Hepatocyte (in vitro differentiated cells): ENCODE results near the gene DBT. TPM values are rescaled to one million over a fixed set of nuclear protein-coding genes. Genes with fewer than 3 reads are reported as not detected.
"Not testable (repeated sequence)": the region's sequence is repeated elsewhere in the genome, so short reads cannot be mapped to it uniquely, and the experiment has no call there.

ENCODE experiments used
- DNase-seq: peaks from one replicate; pipeline ENCODE4 v3.0.0-alpha.2; 2016; ENCODE audit warnings: low spot score
- H2AFZ ChIP-seq: fragments of 200-600 bp; sonication (generic); 2 replicates; pipeline ENCODE4 v1.6.0; 2016; ENCODE audit warnings: antibody characterized with exemption, mild to moderate bottlenecking
- H3K27ac ChIP-seq: fragments of 200-600 bp; sonication (generic); 2 replicates; pipeline ENCODE4 v1.5.1; 2016; ENCODE audit warnings: mild to moderate bottlenecking
- H3K27me3 ChIP-seq: fragments of 200-600 bp; sonication (generic); 2 replicates; pipeline ENCODE4 v1.6.1; 2016
- H3K36me3 ChIP-seq: fragments of 200-600 bp; sonication (generic); replicated peaks from 2 replicates; pipeline ENCODE4 v1.5.1; 2016; ENCODE audit warnings: low read depth; ENCODE audit not compliant: insufficient read depth
- H3K4me1 ChIP-seq: fragments of 200-600 bp; sonication (generic); 2 replicates; pipeline ENCODE4 v1.5.1; 2016; ENCODE audit warnings: mild to moderate bottlenecking, moderate library complexity; ENCODE audit not compliant: insufficient read depth
- H3K4me2 ChIP-seq: fragments of 200-600 bp; sonication (generic); 2 replicates; pipeline ENCODE4 v1.6.0; 2016
- H3K4me3 ChIP-seq: fragments of 200-600 bp; sonication (generic); 2 replicates; pipeline ENCODE4 v1.5.1; 2016; ENCODE audit warnings: mild to moderate bottlenecking
- H3K79me2 ChIP-seq: fragments of 200-600 bp; sonication (generic); 2 replicates; pipeline ENCODE4 v1.6.0; 2017; ENCODE audit warnings: mild to moderate bottlenecking
- H3K9me2 ChIP-seq: fragments of 200-600 bp; sonication (generic); replicated peaks from 2 replicates; pipeline ENCODE4 v1.6.0; 2017; ENCODE audit warnings: mild to moderate bottlenecking; ENCODE audit not compliant: insufficient read depth
- H3K9me3 ChIP-seq: fragments of 200-600 bp; sonication (generic); 2 replicates; pipeline ENCODE4 v1.5.1; 2016; ENCODE audit warnings: low read depth, mild to moderate bottlenecking
- H4K20me1 ChIP-seq: fragments of 200-600 bp; sonication (generic); 2 replicates; pipeline ENCODE4 v1.6.0; 2016; ENCODE audit warnings: mild to moderate bottlenecking; ENCODE audit not compliant: insufficient read depth, poor library complexity, severe bottlenecking
- EZH2 ChIP-seq: fragments of 200-600 bp; sonication (generic); IDR thresholded peaks from 2 replicates; pipeline ENCODE4 v1.6.1; 2016; ENCODE audit warnings: antibody characterized with exemption, mild to moderate bottlenecking, borderline replicate concordance
- EZH2phosphoT487 ChIP-seq: fragments of 200-600 bp; sonication (generic); IDR thresholded peaks from one replicate; pipeline ENCODE4 v1.6.1; 2018; ENCODE audit warnings: antibody characterized with exemption, mild to moderate bottlenecking, low read depth, moderate library complexity; ENCODE audit not compliant: unreplicated experiment, severe bottlenecking
- WGBS: methylation state at CpG from one replicate; pipeline ENCODE4 v1.1.6; 2016; ENCODE audit warnings: low lambda C conversion rate; ENCODE audit errors: missing lambda C conversion rate; 5-methylcytosine and 5-hydroxymethylcytosine counted together
- polyA plus RNA-seq: library from polyadenylated mRNA; unstranded; fragments of >200 nt; fragmentation: Nextera tagmentation; extraction: Ambion mirVana; gene quantifications from 2 replicates; pipeline ENCODE4 v1.2.1, GENCODE V29; 2016
- total RNA-seq: library from RNA; depleted of rRNA; stranded (reverse); fragments of >200 nt; gene quantifications from 2 replicates; pipeline ENCODE4 v1.2.3, GENCODE V29; 2014
- TF ChIP-seq, protein P1 (sequence below): fragments of 200-600 bp; sonication (generic); IDR thresholded peaks from 2 replicates; pipeline ENCODE4 v1.5.1; 2016; ENCODE audit warnings: antibody characterized with exemption, mild to moderate bottlenecking; ENCODE audit not compliant: poor library complexity

The DBT gene
- total and polyA plus RNA-seq, 2 experiments from 2014 or later = 9.2 to 11.8 TPM

DNA sequence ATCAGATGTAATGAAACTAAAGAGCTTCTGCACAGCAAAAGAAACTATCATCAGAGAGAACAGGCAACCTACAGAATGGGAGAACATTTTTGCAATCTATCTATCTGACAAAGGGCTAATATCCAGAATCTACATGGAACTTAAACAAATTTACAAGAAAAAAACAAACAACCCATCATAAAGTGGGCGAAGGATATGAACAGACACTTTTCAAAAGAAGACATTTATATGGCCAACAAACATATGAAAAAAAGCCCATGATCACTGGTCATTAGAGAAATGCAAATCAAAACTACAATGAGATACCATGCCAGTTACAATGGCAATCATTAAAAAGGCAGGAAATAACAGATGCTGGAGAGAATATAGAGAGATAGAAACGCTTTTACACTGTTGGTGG is 44.5 kb downstream of the DBT start:
- H3K4me1 ChIP-seq, H2AFZ ChIP-seq, H3K4me3 ChIP-seq, H3K9me2 ChIP-seq, H3K79me2 ChIP-seq, H3K27me3 ChIP-seq, H4K20me1 ChIP-seq, H3K4me2 ChIP-seq, H3K27ac ChIP-seq, H3K9me3 ChIP-seq, DNase-seq: not testable (repeated sequence)
- H3K36me3 ChIP-seq = peaks cover 11% of the 10 kb centered on the region
- WGBS = 96% methylated on average over 2 of the region's 2 CpGs

DNA sequence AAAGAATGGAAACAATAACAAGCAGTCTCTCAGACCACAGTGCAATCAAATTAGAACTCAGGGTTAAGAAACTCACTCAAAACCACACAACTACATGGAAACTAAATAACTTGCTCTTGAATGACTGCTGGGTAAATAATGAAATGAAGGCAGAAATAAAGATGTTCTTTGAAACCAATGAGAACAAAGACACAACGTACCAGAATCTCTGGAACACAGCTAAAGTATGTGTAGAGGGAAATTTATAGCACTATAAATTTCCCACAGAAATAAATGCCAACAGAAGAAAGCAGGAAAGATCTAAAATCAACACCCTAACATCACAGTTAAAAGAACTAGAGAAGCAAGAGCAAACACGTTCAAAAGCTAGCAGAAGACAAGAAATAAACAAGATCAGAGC is 46.9 kb downstream of the DBT start:
- H3K79me2 ChIP-seq, H2AFZ ChIP-seq, H3K27me3 ChIP-seq, H3K9me3 ChIP-seq, DNase-seq, H3K9me2 ChIP-seq, H3K4me1 ChIP-seq, H3K27ac ChIP-seq, H4K20me1 ChIP-seq, H3K4me3 ChIP-seq, H3K4me2 ChIP-seq: not testable (repeated sequence)
- peaks cover 11% of the 10 kb centered on the region for H3K36me3 ChIP-seq
- 73% methylated on average over 2 of the region's 2 CpGs for WGBS

- H3K27me3 ChIP-seq, H3K79me2 ChIP-seq, H3K9me3 ChIP-seq, H3K4me2 ChIP-seq, H3K4me3 ChIP-seq, H3K36me3 ChIP-seq, H3K4me1 ChIP-seq, DNase-seq, H2AFZ ChIP-seq, H3K27ac ChIP-seq, H4K20me1 ChIP-seq, H3K9me2 ChIP-seq: not testable (repeated sequence)
- 60% methylated on average over 6 of the region's 6 CpGs for WGBS
Observed at GRCh38 chr1:100200060-100200459, 49.6 kb downstream of the DBT start.

GRCh38 chr1:100198596-100198995 is 51.0 kb downstream of the DBT start:
- no peaks in the 10 kb centered on the region for H4K20me1 ChIP-seq
- no peaks in the 10 kb centered on the region for H3K79me2 ChIP-seq
- H3K9me2 ChIP-seq = no peaks in the 10 kb centered on the region
- H3K27me3 ChIP-seq = no peaks in the 10 kb centered on the region
- H3K4me1 ChIP-seq = no peaks in the 10 kb centered on the region
- WGBS = 96% methylated on average over 1 of the region's 1 CpG
- no peak for DNase-seq
- H3K4me2 ChIP-seq = no peak overlapping the region
- H3K4me3 ChIP-seq = no peak overlapping the region
- no peak overlapping the region for H3K27ac ChIP-seq
- peaks cover 8% of the 10 kb centered on the region for H3K36me3 ChIP-seq
- H3K9me3 ChIP-seq = no peaks in the 10 kb centered on the region
- TF ChIP-seq EZH2phosphoT487 (no peak), EZH2 (no peak)
- TF ChIP-seq, protein P1, sequence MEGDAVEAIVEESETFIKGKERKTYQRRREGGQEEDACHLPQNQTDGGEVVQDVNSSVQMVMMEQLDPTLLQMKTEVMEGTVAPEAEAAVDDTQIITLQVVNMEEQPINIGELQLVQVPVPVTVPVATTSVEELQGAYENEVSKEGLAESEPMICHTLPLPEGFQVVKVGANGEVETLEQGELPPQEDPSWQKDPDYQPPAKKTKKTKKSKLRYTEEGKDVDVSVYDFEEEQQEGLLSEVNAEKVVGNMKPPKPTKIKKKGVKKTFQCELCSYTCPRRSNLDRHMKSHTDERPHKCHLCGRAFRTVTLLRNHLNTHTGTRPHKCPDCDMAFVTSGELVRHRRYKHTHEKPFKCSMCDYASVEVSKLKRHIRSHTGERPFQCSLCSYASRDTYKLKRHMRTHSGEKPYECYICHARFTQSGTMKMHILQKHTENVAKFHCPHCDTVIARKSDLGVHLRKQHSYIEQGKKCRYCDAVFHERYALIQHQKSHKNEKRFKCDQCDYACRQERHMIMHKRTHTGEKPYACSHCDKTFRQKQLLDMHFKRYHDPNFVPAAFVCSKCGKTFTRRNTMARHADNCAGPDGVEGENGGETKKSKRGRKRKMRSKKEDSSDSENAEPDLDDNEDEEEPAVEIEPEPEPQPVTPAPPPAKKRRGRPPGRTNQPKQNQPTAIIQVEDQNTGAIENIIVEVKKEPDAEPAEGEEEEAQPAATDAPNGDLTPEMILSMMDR = no peak
- no peak overlapping the region for H2AFZ ChIP-seq

DNA sequence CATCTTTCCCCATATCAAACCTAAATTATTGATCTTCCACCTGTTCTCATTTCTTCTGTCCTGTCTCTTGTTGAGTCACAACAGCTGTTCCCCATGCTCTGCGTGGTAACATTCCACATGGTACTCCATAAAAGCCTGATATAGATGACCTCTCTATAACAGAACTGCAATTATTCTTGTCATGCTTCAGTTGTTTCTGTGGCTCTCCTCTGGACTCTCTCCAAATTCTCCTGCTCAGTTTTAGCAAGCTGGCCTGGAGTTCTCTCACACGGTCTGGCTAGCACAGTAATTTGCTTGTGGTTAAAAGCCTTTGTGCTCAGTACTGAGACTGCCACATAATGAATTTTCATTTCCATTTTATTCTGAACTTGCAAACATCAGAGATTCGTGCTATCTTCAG is 61.0 kb downstream of the DBT start:
- no peak for DNase-seq
- no peak overlapping the region for H2AFZ ChIP-seq
- no peaks in the 10 kb centered on the region for H3K36me3 ChIP-seq
- no peak overlapping the region for H3K4me3 ChIP-seq
- no peak for TF ChIP-seq EZH2
- TF ChIP-seq, protein P1 = no peak
- TF ChIP-seq EZH2phosphoT487 = no peak
- no peaks in the 10 kb centered on the region for H3K9me2 ChIP-seq
- no peaks in the 10 kb centered on the region for H3K27me3 ChIP-seq
- 78% methylated on average over 3 of the region's 3 CpGs for WGBS
- H3K79me2 ChIP-seq = no peaks in the 10 kb centered on the region
- H3K9me3 ChIP-seq = no peaks in the 10 kb centered on the region
- H3K4me2 ChIP-seq = no peak overlapping the region
- no peak overlapping the region for H3K27ac ChIP-seq
- no peaks in the 10 kb centered on the region for H3K4me1 ChIP-seq
- H4K20me1 ChIP-seq = no peaks in the 10 kb centered on the region
